Fibroblast of pulmonary artery (primary cell): ENCODE data around the gene FAM171A2.
"Not testable (repeated sequence)": the region's sequence is repeated elsewhere in the genome, so short reads cannot be mapped to it uniquely, and the experiment has no call there.

Experiments used
- DNase-seq: peaks from one replicate; pipeline ENCODE4 v3.0.0-alpha.2; 2010; ENCODE audit warnings: low read depth
- H3K4me3 ChIP-seq: replicated peaks from 2 replicates; pipeline ENCODE4 v1.5.1; 2011; ENCODE audit warnings: low read depth, mild to moderate bottlenecking, control low read depth, low read length, moderate library complexity
- CTCF ChIP-seq: IDR thresholded peaks from 2 replicates; pipeline ENCODE4 v1.5.1; 2011; ENCODE audit warnings: mild to moderate bottlenecking, control low read depth, low read length, inconsistent platforms; ENCODE audit errors: missing control alignments

Gene FAM171A2

DNA sequence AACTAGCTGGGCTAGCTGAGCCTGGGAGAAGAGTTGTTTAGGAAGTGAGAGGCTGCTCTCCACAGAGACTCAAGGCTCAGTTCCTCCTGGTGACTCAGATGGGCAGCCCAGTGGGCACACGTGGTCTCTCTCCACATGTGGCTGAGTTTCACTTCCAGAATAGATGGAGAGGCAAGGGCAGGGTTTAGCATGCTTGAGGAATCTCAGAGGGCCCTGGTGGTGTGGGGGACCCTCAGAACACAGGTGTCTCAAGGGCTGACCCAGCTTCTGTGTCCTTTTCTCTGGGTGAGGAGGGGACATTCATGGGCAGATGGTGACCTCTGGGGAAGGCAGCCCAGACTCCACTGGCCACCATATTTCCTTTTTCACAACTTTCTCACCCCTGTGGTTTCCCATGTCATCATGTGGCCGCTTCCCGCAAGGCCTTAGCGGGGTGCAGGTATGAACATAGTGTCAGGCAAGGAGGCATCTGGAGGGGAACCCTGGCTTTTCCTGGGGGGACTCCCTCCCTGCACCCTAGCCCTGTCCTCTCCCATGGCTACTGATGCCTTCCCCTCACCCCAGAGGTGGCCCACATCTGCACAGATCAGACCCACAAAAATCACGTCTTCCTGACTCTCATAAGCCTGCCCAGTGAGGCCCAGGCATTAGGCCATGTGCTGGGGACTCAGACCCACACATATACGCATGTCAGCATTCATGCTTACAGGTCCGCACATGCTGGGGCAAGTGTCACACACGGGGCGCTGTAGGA lies 15.2 kb downstream of the FAM171A2 start:
- no peak for TF ChIP-seq CTCF
- H3K4me3 ChIP-seq = no peak overlapping the region
- DNase-seq = no peak

GRCh38 chr17:44347206-44348055 lies 16.2 kb downstream of the FAM171A2 start:
- DNase-seq, H3K4me3 ChIP-seq: not testable (repeated sequence)

DNA sequence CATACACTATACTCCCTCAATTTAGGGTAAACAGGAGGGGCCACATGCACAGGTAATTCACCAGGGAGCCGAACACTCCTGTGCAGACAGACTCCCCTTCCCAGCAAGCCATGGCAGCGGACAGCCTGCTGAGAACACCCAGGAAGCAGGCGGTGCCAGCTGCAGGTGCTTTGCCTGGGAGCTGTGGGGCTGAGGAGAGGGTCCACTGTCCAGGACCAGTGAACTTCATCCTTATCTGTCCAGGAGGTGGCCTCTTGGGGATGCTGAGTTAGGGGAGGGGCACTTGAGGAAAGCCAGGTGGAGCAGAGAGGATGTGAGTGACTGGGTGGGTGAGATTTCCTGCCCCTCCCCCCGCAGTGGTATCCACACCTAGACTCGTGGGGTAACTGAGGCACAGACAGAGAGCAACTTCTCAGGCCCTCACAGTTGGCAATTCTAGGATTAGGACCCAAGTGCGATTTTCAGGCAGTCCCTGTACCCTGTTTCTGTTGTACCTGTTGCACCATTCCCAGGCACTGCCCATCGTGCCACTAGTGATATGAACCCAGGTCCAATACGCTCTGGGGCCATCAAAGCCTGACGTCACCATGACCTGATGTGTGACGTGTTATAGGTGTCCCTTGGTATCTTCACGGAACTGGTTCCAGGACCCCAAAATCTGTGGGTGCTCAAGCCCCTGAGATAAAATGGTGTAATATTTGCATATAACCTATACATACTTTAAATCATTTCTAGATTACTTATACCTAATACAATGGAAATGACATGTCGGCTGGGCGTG lies 17.4 kb downstream of the FAM171A2 start:
- no peak for DNase-seq
- peak overlapping the region; percentile 82 for H3K4me3 ChIP-seq
- TF ChIP-seq CTCF = no peak

GRCh38 chr17:44345454-44346026 lies 18.1 kb downstream of the FAM171A2 start:
- peak; percentile 37 for TF ChIP-seq CTCF
- H3K4me3 ChIP-seq = peak overlapping the region; percentile 82
- peak; percentile 59 for DNase-seq

GRCh38 chr17:44344939-44345453 lies 18.7 kb downstream of the FAM171A2 start, which contains the start of gene GRN:
TSS of gene GRN (plus strand) at chr17:44345302. CDS start at chr17:44349165, 3,863 bp downstream.
- no peak for TF ChIP-seq CTCF
- DNase-seq = peak; percentile 100
- H3K4me3 ChIP-seq = peak within 1 kb of the TSS; percentile 82

- TF ChIP-seq CTCF = no peak
- no peak for DNase-seq
- no peak overlapping the region for H3K4me3 ChIP-seq
Observed at GRCh38 chr17:44343510-44344209, 20.0 kb downstream of the FAM171A2 start.

- H3K4me3 ChIP-seq, DNase-seq: not testable (repeated sequence)
Observed at GRCh38 chr17:44340553-44340952, 23.1 kb downstream of the FAM171A2 start.
